Measurements from ENCODE around the gene MAST4. TPM values are rescaled to one million over a fixed set of nuclear protein-coding genes. Genes with fewer than 3 reads are reported as not detected.

The MAST4 gene
- total RNA-seq, 1 donor from 2014 or later, result 11.3 TPM

DNA sequence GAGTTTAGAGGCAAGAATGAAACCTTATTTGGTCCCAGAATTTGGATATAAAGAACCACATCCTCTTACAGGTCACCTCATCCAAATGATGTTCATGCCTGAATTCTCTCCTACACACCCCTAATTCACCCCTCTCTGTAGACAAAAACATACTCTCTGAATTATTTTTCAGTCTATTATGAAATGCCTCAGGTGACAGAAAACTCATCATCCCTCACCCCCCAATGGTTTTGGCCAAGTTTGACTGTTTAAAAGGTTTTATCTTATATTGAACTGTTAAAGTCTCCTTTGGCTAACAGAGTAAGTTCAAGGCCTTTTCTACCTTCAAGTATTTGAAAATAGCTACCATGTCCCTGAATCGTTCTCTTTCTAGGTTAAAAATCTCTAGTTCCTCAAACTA lies 602.7 kb downstream of the MAST4 start:
- H3K27ac Mint-ChIP-seq (ENCODE audit: unreplicated experiment), result no peak overlapping the region
- H3K9me3 Mint-ChIP-seq (ENCODE audit: low read depth), result peaks cover 6% of the 10 kb centered on the region
- no peaks in the 10 kb centered on the region for H3K36me3 Mint-ChIP-seq (ENCODE audit: low read depth)
- H3K27me3 Mint-ChIP-seq (ENCODE audit: low read depth), result no peaks in the 10 kb centered on the region
- no peak for DNase-seq (ENCODE audit: low spot score)
- no peak overlapping the region for H3K4me3 Mint-ChIP-seq (ENCODE audit: unreplicated experiment)
- H3K4me1 Mint-ChIP-seq (ENCODE audit: low read depth), result no peaks in the 10 kb centered on the region
- TF ChIP-seq CTCF (IDR thresholded peaks at IDR 0.05), result no peak

DNA sequence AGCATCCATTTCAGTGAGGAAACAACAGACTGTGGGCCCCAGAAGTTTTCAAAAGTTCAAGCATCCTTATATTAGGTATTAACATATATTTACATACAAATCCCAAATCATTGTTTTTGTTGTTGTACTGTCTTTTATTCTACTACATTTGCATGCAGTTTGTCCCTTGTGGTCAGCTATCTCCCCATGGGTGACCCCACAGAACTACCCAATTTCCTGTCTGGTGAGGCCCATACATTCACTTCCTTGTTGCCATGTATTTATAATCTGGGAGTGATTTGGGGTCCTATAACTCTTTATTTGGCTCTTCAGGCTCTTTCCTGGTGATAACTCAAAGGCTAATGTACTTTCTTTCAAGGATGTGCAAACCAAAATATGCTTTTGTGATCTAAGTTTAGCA lies 603.7 kb downstream of the MAST4 start:
- Mint-ChIP-seq H3K27ac (ENCODE audit: unreplicated experiment) (no peak overlapping the region), H3K4me1 (ENCODE audit: low read depth) (no peaks in the 10 kb centered on the region), H3K27me3 (ENCODE audit: low read depth) (no peaks in the 10 kb centered on the region), H3K36me3 (ENCODE audit: low read depth) (no peaks in the 10 kb centered on the region), H3K4me3 (ENCODE audit: unreplicated experiment) (no peak overlapping the region), H3K9me3 (ENCODE audit: low read depth) (peaks cover 6% of the 10 kb centered on the region)
- no peak for DNase-seq (ENCODE audit: low spot score)
- TF ChIP-seq CTCF (IDR thresholded peaks at IDR 0.05), result no peak

GRCh38 chr5:67200809-67201562 lies 604.8 kb downstream of the MAST4 start:
- Mint-ChIP-seq H3K27ac (ENCODE audit: unreplicated experiment) (no peak overlapping the region), H3K4me3 (ENCODE audit: unreplicated experiment) (no peak overlapping the region), H3K9me3 (ENCODE audit: low read depth) (peaks cover 6% of the 10 kb centered on the region), H3K4me1 (ENCODE audit: low read depth) (no peaks in the 10 kb centered on the region), H3K27me3 (ENCODE audit: low read depth) (no peaks in the 10 kb centered on the region), H3K36me3 (ENCODE audit: low read depth) (no peaks in the 10 kb centered on the region)
- TF ChIP-seq CTCF (IDR thresholded peaks at IDR 0.05), result no peak
- no peak for DNase-seq (ENCODE audit: low spot score)

DNA sequence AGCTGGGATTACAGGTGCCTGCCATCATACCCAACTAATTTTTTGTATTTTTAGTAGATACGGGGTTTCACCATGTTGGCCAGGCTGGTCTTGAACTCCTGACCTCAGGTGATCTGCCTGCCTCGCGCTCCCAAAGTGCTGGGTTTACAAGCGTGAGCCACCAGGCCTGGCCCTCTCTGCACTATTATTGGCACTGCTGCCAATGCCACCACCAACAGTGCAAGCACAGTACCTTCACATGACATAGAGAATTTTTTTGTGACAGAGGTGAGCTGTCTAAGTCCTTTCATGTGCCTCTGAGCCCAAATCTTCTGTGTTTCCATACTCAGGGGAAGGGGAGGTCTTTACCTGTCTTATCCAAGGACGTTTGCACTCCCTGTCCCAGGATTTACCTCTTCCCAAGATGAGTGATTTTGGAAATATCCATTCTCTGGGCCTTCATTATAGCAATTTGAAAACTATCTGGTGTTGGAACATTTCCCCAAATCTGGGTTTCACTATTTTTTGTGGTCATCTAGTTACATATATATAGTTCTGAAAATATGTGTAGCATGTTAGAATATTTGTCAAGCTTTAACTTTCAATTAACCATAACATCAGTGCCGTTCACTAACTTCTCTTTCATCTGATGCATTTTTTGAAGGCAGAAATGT lies 605.8 kb downstream of the MAST4 start:
- no peaks in the 10 kb centered on the region for H3K4me1 Mint-ChIP-seq (ENCODE audit: low read depth)
- H3K4me3 Mint-ChIP-seq (ENCODE audit: unreplicated experiment), result no peak overlapping the region
- H3K27me3 Mint-ChIP-seq (ENCODE audit: low read depth), result no peaks in the 10 kb centered on the region
- no peak for DNase-seq (ENCODE audit: low spot score)
- H3K9me3 Mint-ChIP-seq (ENCODE audit: low read depth), result peaks cover 6% of the 10 kb centered on the region
- H3K27ac Mint-ChIP-seq (ENCODE audit: unreplicated experiment), result no peak overlapping the region
- no peaks in the 10 kb centered on the region for H3K36me3 Mint-ChIP-seq (ENCODE audit: low read depth)
- no peak for TF ChIP-seq CTCF (IDR thresholded peaks at IDR 0.05)

- Mint-ChIP-seq H3K27me3 (ENCODE audit: low read depth) (no peaks in the 10 kb centered on the region), H3K4me3 (ENCODE audit: unreplicated experiment) (no peak overlapping the region), H3K9me3 (ENCODE audit: low read depth) (peaks cover 6% of the 10 kb centered on the region), H3K4me1 (ENCODE audit: low read depth) (no peaks in the 10 kb centered on the region), H3K27ac (ENCODE audit: unreplicated experiment) (no peak overlapping the region), H3K36me3 (ENCODE audit: low read depth) (no peaks in the 10 kb centered on the region)
- DNase-seq (ENCODE audit: low spot score), result no peak
- no peak for TF ChIP-seq CTCF (IDR thresholded peaks at IDR 0.05)
Observed at GRCh38 chr5:67202828-67203227, 606.6 kb downstream of the MAST4 start.
